HG03196 (cell line): ENCODE measurements around the gene MAGI2.

Experiments used
- ATAC-seq: cut with Tn5 transposase; IDR thresholded peaks from one replicate; pipeline ENCODE4 v1.9.1; 2021; ENCODE audit not compliant: unreplicated experiment

The MAGI2 gene

DNA sequence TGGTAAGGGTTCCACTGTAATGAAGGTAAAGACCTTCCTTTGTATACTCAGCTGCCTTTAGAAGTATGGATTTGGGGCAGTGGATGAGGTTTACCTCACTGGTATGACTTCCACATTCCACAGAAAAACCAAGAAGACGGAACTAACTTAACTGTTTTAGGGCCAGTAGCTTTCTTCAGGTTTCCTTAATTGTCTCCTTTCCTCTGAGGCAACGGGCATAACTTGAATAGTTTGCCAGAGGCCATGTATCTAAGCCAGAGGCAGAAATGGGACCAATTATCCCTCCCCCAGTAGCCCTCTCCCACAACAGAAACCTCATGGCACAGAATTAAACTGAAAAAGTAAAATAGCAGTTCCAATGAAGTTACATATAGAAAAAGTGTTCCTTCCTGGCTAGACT is 1373.2 kb downstream of the MAGI2 start:
- ATAC-seq: no peak

GRCh38 chr7:78074713-78075112 is 1378.8 kb downstream of the MAGI2 start:
- ATAC-seq: no peak

GRCh38 chr7:78073609-78074382 is 1379.7 kb downstream of the MAGI2 start:
- ATAC-seq: no peak

DNA sequence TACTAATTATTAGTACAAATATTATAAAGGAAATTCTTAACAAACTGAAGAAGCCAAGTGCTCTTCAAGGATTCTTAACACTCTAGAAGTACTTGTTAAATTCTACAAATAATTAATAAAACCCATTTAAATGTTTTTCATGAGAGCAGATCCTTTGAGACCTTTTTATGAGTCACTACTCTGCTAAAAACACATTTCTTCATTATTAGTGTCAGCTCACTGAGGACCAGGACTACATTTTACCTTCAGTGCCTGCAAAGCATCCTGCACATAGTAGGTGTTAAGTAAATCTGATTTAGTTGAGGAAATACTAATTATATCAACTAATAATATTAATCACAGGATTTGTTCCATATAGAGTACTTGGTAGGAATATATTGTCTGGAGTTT is 1381.3 kb downstream of the MAGI2 start:
- ATAC-seq: no peak

- ATAC-seq: no peak
Observed at GRCh38 chr7:78071491-78072200, 1381.8 kb downstream of the MAGI2 start.

- ATAC-seq: no peak
Observed at GRCh38 chr7:78066599-78066998, 1386.9 kb downstream of the MAGI2 start.

- ATAC-seq: no peak
Observed at GRCh38 chr7:78063758-78064157, 1389.7 kb downstream of the MAGI2 start.

DNA sequence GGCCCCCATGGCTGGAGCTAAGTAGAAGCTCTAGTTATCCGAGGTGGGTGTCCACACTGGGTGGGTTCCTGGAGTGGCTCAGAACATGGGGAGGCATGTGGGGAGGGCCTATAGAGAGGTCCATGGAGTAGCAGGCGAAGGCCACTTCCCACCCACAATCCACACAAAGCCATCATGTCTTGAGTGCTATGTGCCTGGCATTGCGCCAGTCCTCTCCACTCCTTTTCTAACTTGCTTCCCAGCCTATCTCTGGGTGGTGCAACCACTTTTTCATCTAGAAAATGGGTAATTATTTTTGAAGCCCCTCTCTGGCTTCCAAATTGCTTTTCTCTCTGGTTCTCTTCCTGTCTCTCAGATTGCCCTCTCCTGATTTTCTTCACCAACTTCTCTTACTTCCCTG is 1391.3 kb downstream of the MAGI2 start:
- ATAC-seq: no peak

DNA sequence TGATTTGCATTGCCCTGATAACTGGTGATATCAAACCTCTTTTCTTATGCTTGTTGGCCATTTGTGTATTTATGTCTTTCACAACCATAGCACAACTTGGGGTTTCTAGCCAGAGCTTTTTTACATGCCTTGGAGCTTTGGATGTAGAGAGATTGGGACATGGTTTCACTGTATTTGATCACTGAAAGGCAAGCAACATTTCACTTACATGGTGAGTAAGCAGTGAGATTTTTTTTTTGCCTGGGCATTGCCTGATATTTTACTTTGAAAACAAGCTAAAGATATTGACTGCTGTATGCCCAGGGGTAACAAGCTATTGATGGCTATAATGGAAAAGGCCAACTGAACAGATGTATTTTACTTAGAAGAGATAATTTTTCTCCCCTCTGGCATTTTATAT is 1395.9 kb downstream of the MAGI2 start:
- ATAC-seq: no peak

- ATAC-seq: no peak
Observed at GRCh38 chr7:78055599-78055998, 1397.9 kb downstream of the MAGI2 start.

DNA sequence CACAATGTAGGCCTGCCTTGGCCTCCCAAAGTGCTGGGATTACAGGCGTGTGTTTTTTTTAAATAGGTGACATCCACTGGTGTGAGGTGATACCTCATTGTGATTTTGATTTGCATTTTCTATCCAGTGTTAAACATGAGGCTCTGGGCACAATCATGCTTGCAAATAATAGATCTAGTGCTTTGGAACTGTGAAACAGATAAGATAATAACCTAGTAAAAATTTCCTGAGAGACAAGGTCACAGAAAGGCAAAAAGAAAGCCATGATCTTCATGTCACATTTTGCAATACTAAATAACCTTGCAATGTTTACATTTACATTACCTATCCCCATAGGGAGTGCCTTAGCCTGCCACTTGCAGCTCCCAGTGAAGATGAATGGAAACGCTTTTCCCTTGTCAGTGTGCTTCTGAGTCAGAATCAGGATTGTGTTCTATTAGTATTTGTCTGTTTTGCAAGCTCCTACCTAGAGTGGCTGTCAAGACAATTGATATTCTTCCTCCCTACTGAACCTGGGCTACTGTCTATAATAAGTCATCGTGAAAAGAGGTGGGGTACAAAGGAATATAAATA is 1398.4 kb downstream of the MAGI2 start:
- no peak for ATAC-seq

DNA sequence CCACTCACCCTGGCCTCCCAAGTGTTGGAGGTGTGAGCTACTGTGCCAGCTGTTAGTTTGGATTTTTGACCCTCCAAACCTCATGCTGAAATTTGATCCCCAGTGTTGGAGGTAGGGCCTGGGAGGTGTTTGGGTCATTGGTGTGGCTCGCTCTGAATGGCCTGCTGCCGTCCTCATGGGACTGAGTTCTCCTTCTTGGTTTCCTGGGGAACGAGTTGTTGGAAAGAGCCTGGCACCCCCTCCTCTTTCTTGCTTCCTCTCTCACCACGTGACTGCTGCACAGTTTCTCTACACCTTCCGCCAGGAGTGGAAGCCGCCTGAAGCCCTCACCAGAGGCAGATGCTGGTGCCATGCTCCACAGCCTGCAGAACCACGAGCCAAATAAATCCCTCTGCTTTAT is 1401.4 kb downstream of the MAGI2 start:
- no peak for ATAC-seq

- no peak for ATAC-seq
Observed at GRCh38 chr7:78047800-78048199, 1405.7 kb downstream of the MAGI2 start.

DNA sequence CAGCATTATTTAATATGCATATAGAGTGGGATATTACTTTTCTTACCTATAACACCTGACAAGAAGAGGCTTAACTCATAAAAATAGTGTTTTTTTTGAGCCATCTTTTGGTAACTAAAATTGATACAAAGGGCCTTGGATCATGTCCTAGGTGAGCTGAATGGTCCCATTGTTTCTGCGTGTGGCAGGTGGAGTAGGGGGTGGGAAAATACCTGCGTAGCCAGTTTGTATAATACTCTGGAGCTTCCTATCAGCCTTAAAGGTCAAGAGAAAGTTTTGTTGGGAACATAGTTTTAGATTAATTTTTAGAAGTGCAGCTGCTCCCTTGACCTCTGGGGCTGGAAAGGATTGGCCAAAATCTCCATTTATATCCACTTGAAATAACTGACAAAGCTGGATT is 1410.3 kb downstream of the MAGI2 start:
- ATAC-seq: no peak

DNA sequence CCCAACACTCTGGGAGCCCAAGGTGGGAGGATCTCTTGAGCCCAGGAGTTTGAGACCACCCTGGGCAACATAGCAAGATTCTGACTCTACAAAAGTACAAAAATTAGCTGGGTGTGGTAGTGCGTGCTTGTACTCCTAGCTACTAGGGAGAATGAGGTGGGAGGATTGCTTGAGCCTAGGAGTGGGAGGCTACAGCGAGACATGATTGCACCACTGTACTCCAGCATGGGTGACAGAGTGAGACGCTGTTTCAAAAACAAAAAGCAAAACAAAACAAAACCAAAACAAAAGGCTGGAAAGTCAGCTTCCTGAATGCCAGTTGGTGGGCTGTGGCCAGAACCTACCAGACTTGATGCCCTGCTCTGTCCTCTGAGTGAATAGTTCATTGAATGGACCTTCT is 1412.0 kb downstream of the MAGI2 start:
- ATAC-seq: no peak

GRCh38 chr7:78039790-78040776 is 1413.4 kb downstream of the MAGI2 start:
- no peak for ATAC-seq

- no peak for ATAC-seq
Observed at GRCh38 chr7:78038465-78039080, 1414.9 kb downstream of the MAGI2 start.

DNA sequence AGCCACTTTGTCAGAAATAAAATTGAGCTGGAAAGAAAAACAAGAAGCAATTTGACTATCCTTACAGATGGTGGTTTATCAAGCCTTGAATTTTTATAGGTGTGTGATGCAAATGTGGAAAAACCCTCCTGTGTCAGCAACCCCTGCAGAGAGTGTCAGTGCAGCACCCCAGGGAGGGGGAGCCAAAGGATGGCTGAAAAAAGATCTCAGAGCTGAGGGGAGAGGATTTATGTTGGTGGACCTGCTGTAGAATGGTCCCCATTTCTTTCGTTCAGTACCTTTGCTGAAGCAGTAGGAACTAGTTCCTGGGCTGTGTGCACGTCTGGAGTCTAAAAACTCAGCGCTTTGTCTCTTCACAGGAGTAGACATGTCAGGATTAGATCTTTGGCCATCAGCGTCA is 1415.9 kb downstream of the MAGI2 start:
- ATAC-seq: no peak

- no peak for ATAC-seq
Observed at GRCh38 chr7:78033410-78033809, 1420.1 kb downstream of the MAGI2 start.

DNA sequence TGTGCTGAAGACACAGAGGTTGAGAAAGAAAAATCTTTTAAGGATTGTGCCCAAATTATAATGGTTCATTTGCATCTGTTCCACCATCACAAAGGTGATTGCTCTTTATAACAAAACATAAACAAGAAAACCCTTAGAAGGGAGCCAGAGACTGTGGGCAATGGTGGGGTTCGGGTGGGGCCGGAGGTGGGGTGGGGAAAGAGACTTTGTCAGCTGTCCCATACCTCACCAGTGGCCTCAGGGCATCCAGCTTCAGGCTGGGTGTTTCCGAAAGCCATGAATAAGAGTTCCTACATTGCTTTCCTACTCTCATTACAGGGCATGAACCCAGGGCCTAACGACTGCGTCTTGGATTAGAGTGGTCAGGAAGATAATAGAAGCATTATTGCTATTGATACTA is 1427.0 kb downstream of the MAGI2 start:
- ATAC-seq: no peak

GRCh38 chr7:78024591-78024990 is 1428.9 kb downstream of the MAGI2 start:
- no peak for ATAC-seq
